CD4-positive, alpha-beta T cell treated with Interleukin-10 for 1 hour (primary cell): ENCODE measurements around the gene TMEM17.

Source experiments
- DNase-seq: peaks from one replicate; pipeline ENCODE4 v3.0.0-alpha.2; 2020

TMEM17 gene

DNA sequence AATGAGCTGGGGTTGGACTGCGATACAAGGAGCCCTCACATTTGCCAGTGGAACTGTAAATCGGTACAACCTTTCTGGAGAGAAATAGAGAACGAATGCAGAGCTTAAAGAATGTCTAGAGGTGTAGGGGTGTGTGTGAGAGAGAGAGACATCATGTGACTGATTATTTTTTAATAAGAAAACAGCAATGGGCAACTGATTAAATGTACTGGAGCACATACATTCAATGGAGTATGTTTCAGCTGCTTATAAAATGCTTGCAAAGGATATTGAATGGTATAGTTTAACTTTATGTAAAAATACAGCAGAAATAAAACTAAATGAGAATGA is 391 bp upstream of the TMEM17 start:
- DNase-seq = no peak

GRCh38 chr2:62505109-62505749 is 766 bp downstream of the TMEM17 start:
- DNase-seq = no peak

- no peak for DNase-seq
These were observed 1.3 kb downstream of the TMEM17 start for GRCh38 chr2:62504657-62505056.

- no peak for DNase-seq
These were observed 4.0 kb downstream of the TMEM17 start for GRCh38 chr2:62501794-62502500.

DNA sequence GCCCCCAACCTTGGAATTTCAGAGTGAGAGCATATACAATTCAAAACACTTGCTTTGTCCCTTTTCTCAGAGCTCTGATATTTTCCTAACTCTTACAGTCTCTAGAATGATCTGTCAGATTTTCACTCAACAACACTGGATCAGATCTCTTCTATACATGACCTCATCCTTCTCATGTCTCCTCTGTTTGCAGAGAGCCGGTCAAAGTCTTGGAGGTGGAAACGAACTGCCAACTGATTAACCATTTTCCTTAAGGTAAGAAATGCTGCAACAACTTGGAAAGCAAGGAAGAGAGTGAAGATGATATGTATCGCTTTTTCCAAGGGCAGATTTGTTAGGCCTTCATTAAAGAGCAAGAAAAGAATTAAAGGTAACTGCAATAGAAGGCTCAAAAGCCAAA is 4.9 kb downstream of the TMEM17 start:
- no peak for DNase-seq

DNA sequence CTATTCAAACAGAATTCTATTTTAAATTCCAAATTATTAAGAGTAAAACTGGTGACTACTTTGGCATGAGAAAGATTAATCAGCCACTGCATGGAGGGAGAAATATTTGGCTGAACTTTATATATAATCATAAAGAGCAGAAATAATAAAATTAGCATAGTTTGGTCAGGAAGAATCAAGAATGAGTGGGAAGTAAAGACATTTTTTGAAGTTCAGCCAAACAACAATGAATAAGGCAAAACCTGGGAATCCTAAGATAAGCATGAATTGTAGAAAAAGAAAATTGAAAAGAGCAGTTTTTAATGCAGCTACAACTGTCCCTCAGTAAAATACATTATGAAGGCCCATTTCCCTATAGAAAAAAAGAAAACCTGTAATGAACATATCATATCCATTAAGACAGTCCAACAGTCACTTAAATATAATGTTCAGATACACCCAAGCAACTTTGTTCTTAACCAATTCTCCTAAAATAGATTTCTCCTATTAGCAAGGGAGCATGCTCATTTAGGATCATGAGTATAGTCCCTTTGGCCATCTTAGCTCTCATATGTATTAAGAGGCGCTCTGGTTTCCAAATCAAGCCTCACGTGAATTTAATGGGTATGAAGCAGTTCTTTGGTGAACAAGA is 6.5 kb downstream of the TMEM17 start:
- no peak for DNase-seq

GRCh38 chr2:62498739-62499138 is 7.3 kb downstream of the TMEM17 start:
- DNase-seq = no peak

DNA sequence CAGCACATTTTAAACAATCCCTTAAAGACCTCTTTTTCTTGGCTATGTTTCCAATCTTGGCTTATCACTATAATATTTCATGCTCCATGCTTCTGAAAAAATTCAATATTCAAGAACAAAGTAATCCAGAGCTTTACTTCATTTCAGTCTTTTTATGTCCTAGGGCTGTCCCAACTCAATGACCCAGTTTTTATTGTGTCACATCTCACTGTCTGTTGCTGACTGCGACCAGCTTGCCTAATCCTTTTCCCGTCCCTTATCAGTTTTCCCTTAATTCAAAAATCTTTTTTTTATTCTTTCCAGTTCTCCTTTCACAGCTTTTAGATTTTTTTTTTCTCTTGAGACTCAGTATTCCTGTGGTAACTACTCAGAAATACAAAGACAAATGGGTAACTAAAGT is 10.2 kb downstream of the TMEM17 start:
- DNase-seq = no peak

DNA sequence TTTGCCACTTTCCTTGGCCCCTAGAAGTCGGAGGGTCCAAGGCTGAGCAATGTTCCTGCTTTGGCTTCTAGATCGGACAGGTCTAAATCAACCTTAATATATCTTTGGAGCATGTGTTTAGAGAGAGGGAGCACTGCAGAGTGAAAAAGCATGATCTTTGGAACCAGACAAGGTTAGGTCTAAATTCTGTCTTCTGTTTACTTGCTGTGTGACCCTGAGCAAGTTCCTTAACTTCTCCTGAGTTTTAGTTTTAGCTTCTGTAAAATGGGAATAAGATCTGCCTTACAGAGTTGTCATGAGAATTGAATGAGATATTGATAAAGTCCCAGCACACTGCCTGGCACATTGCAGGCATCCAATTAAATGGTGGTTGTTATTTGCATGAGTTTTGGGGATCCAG is 13.9 kb downstream of the TMEM17 start:
- DNase-seq = no peak

DNA sequence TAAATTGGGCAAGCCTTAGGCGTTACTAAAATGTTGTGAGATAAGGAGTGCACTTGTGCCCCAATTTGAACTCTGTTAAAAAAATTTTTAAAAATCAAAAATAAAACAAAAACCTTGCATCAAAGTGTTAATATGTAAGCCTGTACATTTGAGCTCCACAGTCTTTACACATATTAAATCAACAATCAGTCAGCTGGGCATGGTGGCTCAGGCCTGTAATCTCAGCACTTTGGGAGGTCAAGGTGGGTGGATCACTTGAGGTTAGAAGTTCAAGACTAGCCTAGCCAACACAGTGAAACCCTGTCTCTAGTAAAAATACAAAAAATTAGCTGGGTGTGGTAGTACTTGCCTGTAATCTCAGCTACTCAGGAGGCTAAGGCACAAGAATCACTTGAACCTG is 16.3 kb downstream of the TMEM17 start:
- DNase-seq = no peak

- DNase-seq = no peak
These were observed 16.8 kb downstream of the TMEM17 start for GRCh38 chr2:62489162-62489561.

DNA sequence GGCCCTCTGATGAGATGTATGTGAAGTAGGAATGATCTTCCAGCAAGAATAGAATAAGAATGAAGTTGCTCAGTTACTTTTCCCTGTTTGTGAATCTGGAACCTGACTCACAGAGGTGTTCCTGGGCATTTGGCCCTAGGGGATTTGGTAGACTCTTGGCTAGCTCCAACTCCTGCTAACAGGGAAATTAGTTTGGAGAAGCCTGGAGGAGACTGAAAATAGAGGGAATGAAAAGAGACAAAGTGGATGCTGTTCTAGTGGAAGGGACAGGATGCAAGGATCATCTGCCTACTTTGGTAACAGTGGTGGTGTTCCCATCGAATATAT is 19.6 kb downstream of the TMEM17 start:
- DNase-seq = no peak

DNA sequence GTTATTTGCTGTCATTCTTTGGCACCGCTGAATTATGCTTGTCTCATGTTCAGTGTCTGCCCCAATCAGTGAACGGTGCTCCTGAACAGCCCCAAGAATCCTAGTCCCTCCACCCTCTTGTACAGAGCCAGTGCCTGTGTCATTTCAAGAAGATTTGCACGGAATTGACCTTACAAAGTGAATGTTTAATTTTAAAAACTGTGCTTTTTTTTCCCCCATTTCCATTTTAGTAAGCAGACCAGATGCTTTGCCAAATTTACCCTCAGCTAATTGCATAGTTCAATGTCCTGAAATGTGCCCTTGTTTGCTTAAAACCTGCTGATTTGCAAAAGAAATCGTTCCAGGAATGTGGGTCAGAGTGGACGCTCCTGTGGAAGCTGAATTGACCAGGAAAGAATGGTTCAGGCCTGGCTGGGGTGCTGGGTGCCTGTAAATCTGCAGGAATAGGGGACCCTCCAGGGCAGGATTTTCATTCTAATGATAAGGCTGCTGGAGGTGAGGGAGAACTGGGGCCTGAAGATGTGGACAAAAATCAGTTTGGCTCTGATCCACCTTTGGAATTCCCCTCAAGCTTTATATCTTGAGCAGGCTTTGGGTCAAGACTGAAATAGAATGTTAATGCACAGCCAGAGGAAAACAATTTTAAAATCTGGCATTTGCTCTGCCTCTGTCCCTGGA is 20.1 kb downstream of the TMEM17 start:
- no peak for DNase-seq

DNA sequence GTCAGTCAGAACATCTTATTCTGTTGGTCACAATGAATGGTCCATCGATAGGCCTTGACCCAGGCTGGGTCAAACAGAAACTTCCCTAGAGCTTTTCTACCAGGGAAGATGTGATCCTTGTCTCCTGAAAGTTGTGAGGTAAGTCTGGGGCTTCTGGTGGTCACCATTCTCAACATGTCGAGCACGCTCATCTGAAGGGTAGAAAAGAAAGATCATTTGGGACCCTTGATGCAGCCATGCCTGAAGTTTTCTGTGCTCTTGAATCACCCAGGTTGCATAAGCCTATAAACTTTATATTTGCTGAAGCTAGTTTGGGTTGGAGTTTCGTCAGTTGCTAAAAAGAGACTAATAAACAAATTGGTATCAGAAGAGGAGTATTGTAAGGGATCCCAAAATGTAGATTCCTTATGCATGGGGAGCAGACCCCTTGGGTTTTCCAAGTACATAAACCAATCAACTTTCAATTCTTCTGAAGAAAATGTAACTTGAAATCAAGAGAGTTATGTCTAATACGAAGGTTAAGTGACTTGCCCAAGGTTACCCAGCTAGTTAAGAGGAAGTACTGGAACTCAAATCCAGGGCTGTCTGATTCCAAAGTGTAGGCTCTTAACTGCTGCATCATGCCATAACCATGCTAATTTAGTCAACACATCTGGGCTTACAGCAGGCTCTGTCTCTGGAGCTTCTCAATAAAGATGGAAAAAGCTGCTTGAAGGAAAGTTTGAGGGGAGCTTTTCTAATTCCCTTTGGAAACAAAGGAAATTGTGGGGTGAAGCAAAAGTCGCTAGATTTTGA is 23.2 kb downstream of the TMEM17 start:
- no peak for DNase-seq

DNA sequence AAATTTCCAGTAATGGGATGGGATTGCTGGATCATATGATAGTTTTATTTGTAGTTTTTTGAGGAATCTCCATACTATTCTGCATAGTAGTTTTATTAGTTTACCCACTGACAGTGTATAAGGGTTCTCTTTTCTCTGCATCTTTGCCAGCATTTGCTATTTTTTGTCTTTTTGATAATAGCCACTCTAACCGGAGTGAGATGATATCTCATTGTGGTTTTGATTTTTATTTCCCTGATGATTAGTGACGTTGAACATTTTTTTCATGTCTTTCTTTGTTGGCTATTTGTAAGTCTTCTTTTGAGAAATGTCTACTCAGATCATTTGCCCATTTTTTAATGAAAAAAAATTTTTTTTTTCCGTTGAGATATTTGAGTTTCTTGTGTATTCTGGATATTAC is 26.1 kb downstream of the TMEM17 start:
- no peak for DNase-seq

GRCh38 chr2:62478093-62478580 is 27.9 kb downstream of the TMEM17 start:
- DNase-seq = no peak

GRCh38 chr2:62477573-62477972 is 28.4 kb downstream of the TMEM17 start:
- no peak for DNase-seq

DNA sequence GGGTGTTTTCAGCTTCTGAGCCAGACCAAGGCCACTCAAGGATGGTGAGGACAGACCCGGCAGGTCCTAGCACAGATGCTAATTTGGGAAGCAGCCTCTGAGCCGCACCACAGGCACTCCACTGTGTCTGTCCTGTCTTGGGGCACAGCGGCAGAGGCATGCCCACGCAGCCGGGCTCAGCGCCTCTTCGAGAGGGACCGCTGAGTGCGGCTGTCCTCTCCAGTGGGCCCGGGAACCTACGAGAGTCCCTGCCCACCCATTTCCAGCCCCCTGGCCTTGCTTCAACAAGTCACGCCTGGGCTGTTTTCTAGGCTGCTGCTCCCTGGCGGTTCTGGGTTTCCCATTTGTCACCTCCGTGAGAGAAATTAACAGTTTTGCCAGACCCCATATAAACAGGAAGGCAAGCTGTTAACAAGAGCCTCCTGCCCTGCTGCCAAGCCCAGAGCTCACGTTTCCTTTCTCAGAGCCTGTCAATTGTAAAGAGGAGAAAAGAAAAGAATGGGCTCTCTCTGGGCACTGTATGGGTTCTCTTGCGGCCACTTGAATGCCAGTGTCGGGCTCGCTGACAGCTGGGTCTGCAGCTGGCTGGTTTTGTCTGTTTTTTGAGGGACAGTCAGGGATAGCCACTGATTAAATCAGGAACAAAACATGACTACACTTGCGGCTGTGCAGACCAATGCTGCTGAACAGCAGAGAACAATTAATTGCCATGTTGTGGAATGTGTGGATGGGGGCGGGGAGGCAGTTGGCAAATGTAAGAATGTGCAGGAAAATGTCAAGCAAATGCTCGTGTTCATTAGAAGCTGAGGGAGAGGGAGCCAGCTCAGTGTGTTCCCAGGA is 30.6 kb downstream of the TMEM17 start:
- DNase-seq = peak; percentile 13

GRCh38 chr2:62474176-62474575 is 31.8 kb downstream of the TMEM17 start:
- DNase-seq = no peak

GRCh38 chr2:62473246-62473827 is 32.7 kb downstream of the TMEM17 start:
- no peak for DNase-seq

DNA sequence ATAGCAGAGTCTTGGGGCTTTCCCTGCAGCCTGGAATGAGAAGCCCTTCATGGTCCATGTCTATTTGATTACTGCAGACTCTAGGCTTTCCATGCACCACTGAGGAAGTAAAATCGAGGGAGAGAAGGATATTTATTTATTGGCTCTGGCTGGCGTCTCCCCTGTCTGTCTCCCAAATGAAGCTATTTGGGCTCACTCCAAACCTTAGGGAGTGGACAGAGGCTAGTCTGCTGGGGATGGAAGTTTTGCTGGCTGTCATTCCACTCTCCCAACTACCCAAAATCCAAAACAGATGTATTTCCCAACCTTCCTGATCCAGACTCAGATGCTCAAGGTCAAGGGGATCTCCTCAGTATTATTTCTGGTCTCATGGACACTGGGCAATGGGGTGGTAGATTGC is 33.7 kb downstream of the TMEM17 start:
- no peak for DNase-seq

GRCh38 chr2:62471816-62472215 is 34.2 kb downstream of the TMEM17 start:
- no peak for DNase-seq
